Metanephros (tissue), 1 donor: Measurements from ENCODE around the gene PXMP4. TPM values are rescaled to one million over a fixed set of nuclear protein-coding genes. Genes with fewer than 3 reads are reported as not detected.

ENCODE experiments used
- total RNA-seq: library from RNA; depleted of rRNA; stranded (reverse); fragments of >200 nt; gene quantifications from one replicate; pipeline ENCODE4 v1.2.3, GENCODE V29; 2014

Gene PXMP4, protein sequence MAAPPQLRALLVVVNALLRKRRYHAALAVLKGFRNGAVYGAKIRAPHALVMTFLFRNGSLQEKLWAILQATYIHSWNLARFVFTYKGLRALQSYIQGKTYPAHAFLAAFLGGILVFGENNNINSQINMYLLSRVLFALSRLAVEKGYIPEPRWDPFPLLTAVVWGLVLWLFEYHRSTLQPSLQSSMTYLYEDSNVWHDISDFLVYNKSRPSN
- 12.7 TPM for total RNA-seq

DNA sequence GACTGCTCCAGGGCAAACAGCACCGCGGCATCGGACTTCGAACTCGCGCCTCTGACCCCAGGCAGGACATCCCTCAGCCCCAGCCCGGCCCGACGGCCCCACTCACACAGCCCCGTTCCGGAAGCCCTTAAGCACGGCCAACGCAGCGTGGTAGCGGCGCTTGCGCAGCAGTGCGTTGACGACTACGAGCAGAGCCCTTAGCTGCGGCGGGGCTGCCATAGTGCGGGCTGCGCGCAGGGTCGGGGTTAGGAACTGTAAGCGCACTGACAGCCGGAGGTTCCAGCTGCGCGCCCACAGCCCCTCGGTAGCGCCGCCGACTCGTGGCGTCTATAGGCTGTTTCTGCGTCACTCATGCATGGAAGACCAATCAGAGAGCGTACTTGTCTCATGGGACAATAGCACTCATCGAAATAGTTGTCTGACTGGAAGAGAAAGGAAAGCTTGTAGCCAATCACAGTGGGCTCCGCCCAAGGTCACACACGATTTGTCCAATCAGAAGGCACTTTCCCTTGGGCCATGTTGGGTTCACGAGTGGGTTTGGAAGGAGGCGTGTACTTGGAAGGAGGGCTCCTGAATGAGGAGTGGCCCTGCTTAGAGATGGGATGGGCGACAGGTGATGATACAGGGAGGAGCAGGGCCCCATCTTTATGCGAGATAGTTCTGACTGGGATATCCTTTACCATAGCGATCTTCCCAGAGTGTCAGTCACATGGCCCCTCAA, at the start of gene PXMP4:
Gene PXMP4, minus strand, starts transcription at position 322 of the 721 bp plus-strand sequence. Its CDS starts 103 bp downstream, at position 219.

DNA sequence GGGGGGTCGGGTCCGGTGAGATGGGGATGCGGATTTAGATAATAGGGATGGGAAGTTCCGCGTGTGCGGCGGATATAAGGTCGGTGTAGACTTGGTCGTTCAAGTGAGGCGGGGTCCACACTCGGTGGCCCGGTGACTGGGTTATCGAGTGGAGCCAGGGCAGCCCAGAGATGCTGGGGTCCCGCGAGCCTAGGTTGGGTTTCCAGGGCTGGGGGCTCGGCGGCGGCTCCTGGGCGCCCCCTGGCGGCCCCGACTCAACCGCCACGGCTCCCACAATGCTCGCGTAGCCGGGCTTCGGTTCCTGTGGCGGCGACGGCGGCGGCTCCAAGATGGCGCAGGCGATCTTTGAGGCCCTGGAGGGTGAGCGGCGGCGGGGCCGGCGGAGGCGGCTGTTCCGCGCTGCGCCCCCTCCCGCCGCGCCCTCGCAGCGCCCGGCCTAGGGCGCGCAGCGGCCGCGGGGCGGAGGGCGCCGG, 11.6 kb upstream of the PXMP4 start, which contains the start of gene ZNF341:
Gene ZNF341, plus strand, starts transcription at position 304 of the 473 bp plus-strand sequence. Its CDS starts 26 bp downstream, at position 330.

DNA sequence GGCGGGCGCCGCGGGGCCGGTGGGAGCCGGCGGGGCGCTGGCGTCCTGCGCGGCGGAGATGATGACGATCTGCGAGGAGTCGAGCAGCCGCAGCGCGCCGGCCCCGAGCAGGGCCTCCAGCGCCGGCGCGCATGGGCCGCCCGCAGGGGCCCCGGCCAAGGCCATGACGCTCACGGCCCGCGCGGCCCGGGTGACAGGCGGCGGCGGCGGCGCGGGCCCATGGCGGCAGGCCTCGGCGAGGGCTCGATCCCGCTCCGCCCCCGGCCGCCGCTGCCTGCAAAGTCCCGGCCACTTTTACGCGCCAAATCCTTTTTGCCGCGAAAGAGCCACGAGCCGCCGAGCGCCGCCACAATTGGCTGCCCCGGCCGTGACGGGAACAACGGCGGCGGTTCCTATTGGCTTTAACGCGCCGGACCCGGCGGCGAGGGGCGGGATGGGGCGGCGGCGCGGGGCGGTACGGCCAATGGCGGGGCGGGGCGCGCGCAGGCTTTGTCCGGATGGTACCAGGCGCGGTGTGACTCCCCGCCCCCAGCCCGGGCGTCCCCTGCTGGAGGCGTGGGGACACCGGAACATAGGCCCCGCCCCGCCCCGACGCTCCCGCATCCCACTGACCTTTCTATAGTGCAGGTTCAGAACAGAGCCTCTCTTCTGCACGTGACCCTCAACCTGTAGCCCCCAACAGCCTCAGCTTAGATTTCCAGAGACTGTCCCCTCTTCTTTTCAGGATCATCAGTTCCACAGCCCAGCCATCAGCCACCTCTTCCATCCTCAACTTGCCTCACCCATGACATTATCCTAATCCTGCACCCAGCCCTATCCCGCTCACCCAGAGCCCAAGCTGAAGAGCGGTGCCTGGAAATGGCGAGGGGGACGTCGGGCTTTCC, 33.8 kb downstream of the PXMP4 start, which contains the start of gene E2F1:
Gene E2F1, minus strand, starts transcription at position 286 of the 884 bp plus-strand sequence. Its CDS starts 121 bp downstream, at position 165.

GRCh38 chr20:33674294-33675135, 45.6 kb downstream of the PXMP4 start, which contains the start of gene NECAB3:
NECAB3 (minus strand) TSS chr20:33674428; CDS start chr20:33674352, 76 bp downstream.

GRCh38 chr20:33666293-33667244, 53.5 kb downstream of the PXMP4 start, which contains the start of gene ACTL10:
ACTL10 (plus strand) TSS chr20:33666943; CDS start chr20:33667498, 555 bp downstream.

GRCh38 chr20:33662172-33662571, 57.9 kb downstream of the PXMP4 start, which contains the start of gene C20orf144:
C20orf144 (plus strand) TSS chr20:33662327; CDS start chr20:33662346, 19 bp downstream.

Other genes starting within 250 kb of the PXMP4 start
- 23.0 TPM for gene CBFA2T2, start 230.2 kb downstream of the PXMP4 start, total RNA-seq
- not detected for gene C20orf144, start 58.0 kb downstream of the PXMP4 start, total RNA-seq
- 0.70 TPM for gene ACTL10, start 53.4 kb downstream of the PXMP4 start, total RNA-seq
- 30.3 TPM for gene NECAB3, start 45.9 kb downstream of the PXMP4 start, total RNA-seq
- 6.0 TPM for gene E2F1, start 33.9 kb downstream of the PXMP4 start, total RNA-seq
- gene ZNF341, start 11.7 kb upstream of the PXMP4 start, total RNA-seq, result 3.1 TPM
- 41.3 TPM for gene CHMP4B, start 91.0 kb upstream of the PXMP4 start, total RNA-seq